Bronchial epithelial cell (primary cell): ENCODE results near the gene KLK1. TPM values are rescaled to one million over a fixed set of nuclear protein-coding genes. Genes with fewer than 3 reads are reported as not detected.

Experiments
- DNase-seq: peaks from one replicate; pipeline ENCODE4 v3.0.0-alpha.2; 2010; ENCODE audit warnings: low read depth
- FAIRE-seq: peaks from 2 replicates; lab custom pipeline; 2011; peaks lifted over from hg19 to GRCh38; lab: Jason Lieb, UNC
- H3K27me3 ChIP-seq: 2 replicates; pipeline ENCODE4 v1.5.1; 2011; ENCODE audit warnings: low read length; ENCODE audit not compliant: control insufficient read depth, insufficient read depth
- H3K36me3 ChIP-seq: 2 replicates; pipeline ENCODE4 v1.5.1; 2011; ENCODE audit warnings: low read length; ENCODE audit not compliant: control insufficient read depth, insufficient read depth
- H3K4me3 ChIP-seq: 2 replicates; pipeline ENCODE4 v1.5.1; 2011; ENCODE audit warnings: mild to moderate bottlenecking, low read depth, low read length, control low read depth
- CTCF ChIP-seq: IDR thresholded peaks from 2 replicates; pipeline ENCODE4 v1.5.1; 2011; ENCODE audit warnings: mild to moderate bottlenecking, moderate library complexity, low read length, control low read depth, inconsistent platforms; ENCODE audit not compliant: insufficient read depth, severe bottlenecking
- total RNA-seq: library from RNA; depleted of rRNA; stranded (reverse); fragments of >200 nt; gene quantifications from 2 replicates; pipeline ENCODE4 v1.2.1, GENCODE V29; 2014

The KLK1 gene
- total RNA-seq, 1 donor from 2014 or later, result not detected

GRCh38 chr19:50821622-50822021 is 2.0 kb downstream of the KLK1 start:
- FAIRE-seq (no peak), DNase-seq (no peak)
- TF ChIP-seq CTCF, result no peak
- H3K4me3 ChIP-seq, result no peak overlapping the region
- peaks cover 9% of the 10 kb centered on the region for H3K27me3 ChIP-seq
- no peaks in the 10 kb centered on the region for H3K36me3 ChIP-seq

GRCh38 chr19:50821248-50821612 is 2.4 kb downstream of the KLK1 start:
- DNase-seq (no peak), FAIRE-seq (no peak)
- H3K4me3 ChIP-seq, result no peak overlapping the region
- H3K27me3 ChIP-seq, result peaks cover 9% of the 10 kb centered on the region
- TF ChIP-seq CTCF, result no peak
- no peaks in the 10 kb centered on the region for H3K36me3 ChIP-seq

GRCh38 chr19:50820549-50821247 is 2.9 kb downstream of the KLK1 start:
- H3K27me3 ChIP-seq, result peaks cover 9% of the 10 kb centered on the region
- no peak overlapping the region for H3K4me3 ChIP-seq
- TF ChIP-seq CTCF, result no peak
- no peak for FAIRE-seq
- no peaks in the 10 kb centered on the region for H3K36me3 ChIP-seq
- no peak for DNase-seq

- Histone ChIP-seq H3K36me3 (no peaks in the 10 kb centered on the region), H3K27me3 (peaks cover 9% of the 10 kb centered on the region), H3K4me3 (no peak overlapping the region)
- DNase-seq (no peak), FAIRE-seq (no peak)
- no peak for TF ChIP-seq CTCF
Observed at GRCh38 chr19:50820086-50820485, 3.5 kb downstream of the KLK1 start.

- no peak overlapping the region for H3K4me3 ChIP-seq
- H3K36me3 ChIP-seq, result no peaks in the 10 kb centered on the region
- H3K27me3 ChIP-seq, result peaks cover 9% of the 10 kb centered on the region
- no peak for DNase-seq
- no peak for FAIRE-seq
- no peak for TF ChIP-seq CTCF
Observed at GRCh38 chr19:50819636-50820035, 4.0 kb downstream of the KLK1 start.
